SK-N-SH (cell line): ENCODE results near the gene TRPV6.

ENCODE experiments used
- EZH2phosphoT487 ChIP-seq: fragments of 200-600 bp; sonication (generic); IDR thresholded peaks from 2 replicates; pipeline ENCODE4 v1.6.1; 2017; ENCODE audit warnings: low read depth, mixed run types, mild to moderate bottlenecking, antibody characterized with exemption, moderate library complexity, borderline replicate concordance
- NFIC ChIP-seq: IDR thresholded peaks from 2 replicates; pipeline ENCODE4 v1.4.0; 2012; ENCODE audit warnings: borderline replicate concordance
- TF ChIP-seq, protein P1 (sequence below): fragments of 200-600 bp; sonication (generic); IDR thresholded peaks from 2 replicates; pipeline ENCODE4 v1.6.1; 2017; ENCODE audit warnings: antibody characterized with exemption, mild to moderate bottlenecking, moderate library complexity
- TF ChIP-seq, protein P2 (sequence below): IDR thresholded peaks from 2 replicates; pipeline ENCODE4 v1.4.0; 2012; ENCODE audit warnings: low read depth, borderline replicate concordance

DNA sequence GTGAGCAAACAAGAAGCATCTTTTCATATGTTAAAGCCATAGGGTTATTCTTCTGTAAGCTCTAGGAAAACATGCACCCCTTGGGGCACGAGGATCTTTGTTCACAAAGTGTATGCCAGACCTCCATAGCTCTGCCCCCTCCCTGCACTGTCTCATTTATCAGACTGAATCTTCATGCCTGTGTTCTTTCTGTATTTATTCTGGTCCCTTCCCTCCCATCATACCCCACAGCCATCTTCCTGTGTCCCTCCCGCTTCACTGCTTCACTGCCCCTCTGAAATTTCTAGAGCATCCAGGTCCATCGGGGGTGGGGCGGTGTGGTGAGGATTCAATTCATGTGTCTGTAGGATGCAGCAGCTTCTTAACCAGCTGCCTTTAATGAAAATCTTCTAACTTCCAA is 23.2 kb downstream of the TRPV6 start:
- TF ChIP-seq, protein P1, sequence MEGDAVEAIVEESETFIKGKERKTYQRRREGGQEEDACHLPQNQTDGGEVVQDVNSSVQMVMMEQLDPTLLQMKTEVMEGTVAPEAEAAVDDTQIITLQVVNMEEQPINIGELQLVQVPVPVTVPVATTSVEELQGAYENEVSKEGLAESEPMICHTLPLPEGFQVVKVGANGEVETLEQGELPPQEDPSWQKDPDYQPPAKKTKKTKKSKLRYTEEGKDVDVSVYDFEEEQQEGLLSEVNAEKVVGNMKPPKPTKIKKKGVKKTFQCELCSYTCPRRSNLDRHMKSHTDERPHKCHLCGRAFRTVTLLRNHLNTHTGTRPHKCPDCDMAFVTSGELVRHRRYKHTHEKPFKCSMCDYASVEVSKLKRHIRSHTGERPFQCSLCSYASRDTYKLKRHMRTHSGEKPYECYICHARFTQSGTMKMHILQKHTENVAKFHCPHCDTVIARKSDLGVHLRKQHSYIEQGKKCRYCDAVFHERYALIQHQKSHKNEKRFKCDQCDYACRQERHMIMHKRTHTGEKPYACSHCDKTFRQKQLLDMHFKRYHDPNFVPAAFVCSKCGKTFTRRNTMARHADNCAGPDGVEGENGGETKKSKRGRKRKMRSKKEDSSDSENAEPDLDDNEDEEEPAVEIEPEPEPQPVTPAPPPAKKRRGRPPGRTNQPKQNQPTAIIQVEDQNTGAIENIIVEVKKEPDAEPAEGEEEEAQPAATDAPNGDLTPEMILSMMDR = no peak
- TF ChIP-seq NFIC (no peak), EZH2phosphoT487 (no peak)
- TF ChIP-seq, protein P2, sequence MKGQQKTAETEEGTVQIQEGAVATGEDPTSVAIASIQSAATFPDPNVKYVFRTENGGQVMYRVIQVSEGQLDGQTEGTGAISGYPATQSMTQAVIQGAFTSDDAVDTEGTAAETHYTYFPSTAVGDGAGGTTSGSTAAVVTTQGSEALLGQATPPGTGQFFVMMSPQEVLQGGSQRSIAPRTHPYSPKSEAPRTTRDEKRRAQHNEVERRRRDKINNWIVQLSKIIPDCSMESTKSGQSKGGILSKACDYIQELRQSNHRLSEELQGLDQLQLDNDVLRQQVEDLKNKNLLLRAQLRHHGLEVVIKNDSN = no peak
